HepG2 (cell line): ENCODE results near the gene CD81. TPM values are rescaled to one million over a fixed set of nuclear protein-coding genes. Genes with fewer than 3 reads are reported as not detected.

Source experiments
- ATAC-seq: fragments of 200-7000 bp; cut with Tn5 transposase; 3 replicates; pipeline ENCODE4 v1.9.1; 2020; ENCODE audit warnings: mild to moderate bottlenecking, moderate library complexity
- BruUV-seq: library from RNA; stranded (reverse); fragments of 400-500 nt; replicated peaks from 2 replicates; lab custom pipeline; 2021; lab: Mats Ljungman, UMichigan
- CTCF ChIA-PET: fragments of 300-600 bp; formaldehyde crosslinking; extraction: SDS; loops from one replicate; lab custom pipeline; 2021; ENCODE audit warnings: low total read pairs, inconsistent platforms, low intra/inter-chr PET ratio; lab: Yijun Ruan, JAX
- POLR2A ChIA-PET: fragments of 350-600 bp; sonication (Branson Sonifier 250); formaldehyde crosslinking; loops from one replicate; lab custom pipeline; 2020; ENCODE audit warnings: antibody characterized with exemption, inconsistent platforms; lab: Yijun Ruan, JAX
- DNase-seq: peaks from one replicate; pipeline ENCODE4 v3.0.0-alpha.2; 2015; ENCODE audit warnings: low spot score
- FAIRE-seq: peaks from 3 replicates; lab custom pipeline; 2011; peaks lifted over from hg19 to GRCh38; lab: Jason Lieb, UNC
- H2AFZ ChIP-seq: one replicate; pipeline ENCODE4 v1.6.1; 2011; ENCODE audit warnings: low read length, inconsistent platforms
- H3K27ac ChIP-seq: fragments of 300-600 bp; 3 replicates; pipeline ENCODE4 v1.8.0; 2011; ENCODE audit warnings: mixed run types, mild to moderate bottlenecking, mixed read lengths, low read length, inconsistent platforms; ENCODE audit not compliant: insufficient read depth; ENCODE audit errors: extremely low read length
- H3K27me3 ChIP-seq, 2 experiments: fragments of 200-600 bp in 1 of 2; 2 replicates in 1 of 2; 3 replicates in 1 of 2; pipeline versions ENCODE4 v1.6.0 to v1.8.0; 2011; ENCODE audit warnings: low read length in 2 of 2, mild to moderate bottlenecking in 2 of 2, moderate library complexity in 2 of 2, inconsistent platforms in 1 of 2; ENCODE audit not compliant: insufficient read depth in 2 of 2, control insufficient read depth in 1 of 2
- H3K36me3 ChIP-seq, 2 experiments: fragments of 200-600 bp in 1 of 2; replicated peaks in 1 of 2; 2 replicates in 1 of 2; 3 replicates in 1 of 2; pipeline versions ENCODE4 v1.5.1 to v1.8.0; 2011; ENCODE audit warnings: low read length in 2 of 2, inconsistent platforms in 1 of 2; ENCODE audit not compliant: insufficient read depth in 2 of 2, control insufficient read depth in 1 of 2
- H3K4me1 ChIP-seq: 2 replicates; pipeline ENCODE4 v1.5.1; 2012; ENCODE audit warnings: low read length, inconsistent platforms; ENCODE audit not compliant: insufficient read depth
- H3K4me2 ChIP-seq: 2 replicates; pipeline ENCODE4 v1.6.0; 2011; ENCODE audit warnings: low read depth, low read length, inconsistent platforms
- H3K4me3 ChIP-seq, 3 experiments: fragments of 200-600 bp in 1 of 3; sonication (generic), shearing (Covaris generic) in 1 of 3; replicated peaks in 1 of 3; 2 replicates each; pipeline ENCODE4 v1.5.1; 2011 to 2016; ENCODE audit warnings: low read length in 3 of 3, inconsistent platforms in 2 of 3, low read depth in 2 of 3, mild to moderate bottlenecking in 2 of 3, control low read depth in 1 of 3, mixed read lengths in 1 of 3; ENCODE audit not compliant: insufficient read depth in 1 of 3
- H3K79me2 ChIP-seq: one replicate; pipeline ENCODE4 v1.6.1; 2011; ENCODE audit warnings: low read length, inconsistent platforms; ENCODE audit not compliant: insufficient read depth
- H3K9ac ChIP-seq: 2 replicates; pipeline ENCODE4 v1.6.0; 2011; ENCODE audit warnings: mild to moderate bottlenecking, low read depth, low read length, inconsistent platforms; ENCODE audit not compliant: insufficient read depth
- H3K9me3 ChIP-seq: 2 replicates; pipeline ENCODE4 v1.5.1; 2012; ENCODE audit warnings: mild to moderate bottlenecking, low read length
- H4K20me1 ChIP-seq: 2 replicates; pipeline ENCODE4 v1.6.0; 2011; ENCODE audit warnings: inconsistent platforms, mild to moderate bottlenecking, low read length, moderate library complexity; ENCODE audit not compliant: insufficient read depth
- PATZ1 ChIP-seq: sonication (generic); formaldehyde crosslinking; IDR thresholded peaks from 2 replicates; pipeline ENCODE4 v1.4.0; 2020; ENCODE audit warnings: missing genetic modification reagents
- RAD21 ChIP-seq: fragments of 450-650 bp; formaldehyde crosslinking; IDR thresholded peaks from 2 replicates; pipeline ENCODE4 v1.5.0; 2020; ENCODE audit warnings: mild to moderate bottlenecking
- SRSF1 ChIP-seq: fragments of 200-400 bp; formaldehyde crosslinking; optimal IDR thresholded peaks from 2 replicates; pipeline ENCODE3; 2017; ENCODE audit warnings: mild to moderate bottlenecking, low read depth, low read length, moderate library complexity
- ZBTB21 ChIP-seq: sonication (generic); formaldehyde crosslinking; IDR thresholded peaks from 2 replicates; pipeline ENCODE4 v1.4.0; 2020; ENCODE audit warnings: missing genetic modification reagents
- ZNF460 ChIP-seq: sonication (generic); formaldehyde crosslinking; IDR thresholded peaks from 2 replicates; pipeline ENCODE4 v1.5.1; 2020; ENCODE audit warnings: missing genetic modification reagents, mild to moderate bottlenecking, borderline replicate concordance
- ZNF660 ChIP-seq: sonication (generic); formaldehyde crosslinking; IDR thresholded peaks from 2 replicates; pipeline ENCODE4 v1.5.1; 2020; ENCODE audit warnings: mild to moderate bottlenecking, low read depth, missing genetic modification reagents, borderline replicate concordance
- WGBS: methylation state at CpG from one replicate; pipeline ENCODE4 v1.1.6; 2017; ENCODE audit warnings: low lambda C conversion rate; 5-methylcytosine and 5-hydroxymethylcytosine counted together
- in situ Hi-C: cut with HindIII; loops from 2 replicates; pipeline ENCODE4 v1.10.0; 2017; ENCODE audit warnings: low pct_unique_long_range_greater_than_20kb; ENCODE audit not compliant: extremely low pct_ligation_motif_present
- intact Hi-C: fragments of 100-400 bp; cut with micrococcal nuclease; formaldehyde crosslinking; loops from one replicate; pipeline ENCODE4 v1.10.0; 2022; ENCODE audit not compliant: unreplicated experiment
- polyA plus RNA-seq, 8 experiments: library from polyadenylated mRNA; depleted of rRNA in 3 of 8; stranded (reverse) in 7 of 8; unstranded in 1 of 8; fragments of >200 nt; fragmentation: Illumina TruSeq in 4 of 8; extraction: Trizol in 4 of 8; gene quantifications; 2 replicates each; pipeline versions ENCODE4 v1.2.1 to v1.2.3, GENCODE V29; 2011 to 2016; ENCODE audit warnings: low read depth in 4 of 8, missing spikeins in 1 of 8, mixed read lengths in 1 of 8; ENCODE audit not compliant: insufficient read depth in 1 of 8
- total RNA-seq, 5 experiments: library from RNA; depleted of rRNA; stranded (reverse); fragments of >200 nt; fragmentation: Illumina TruSeq; extraction: Trizol; gene quantifications; 2 replicates each; pipeline ENCODE4 v1.2.3, GENCODE V29; 2016; ENCODE audit warnings: low read depth in 1 of 5
- TF ChIP-seq, protein P1 (sequence below): sonication (generic); formaldehyde crosslinking; IDR thresholded peaks from 2 replicates; pipeline ENCODE4 v1.5.0; 2020; ENCODE audit warnings: missing genetic modification reagents
- TF ChIP-seq, protein P2 (sequence below): sonication (generic); formaldehyde crosslinking; IDR thresholded peaks from 2 replicates; pipeline ENCODE4 v1.5.0; 2020; ENCODE audit warnings: missing genetic modification reagents

CD81 gene
- total and polyA plus RNA-seq, 2 of the 13 experiments (the other 11 are each of a cell fraction or from before 2014, with no cell fraction given), result not detected

GRCh38 chr11:2401436-2401984, 24.4 kb downstream of the CD81 start (continued):
- TF ChIP-seq PATZ1 (CRISPR knock-in tag) (0 out of 2 replicates have a peak, but pooled peaks have one; percentile 10), ZBTB21 (CRISPR knock-in tag) (no peak), RAD21 (CRISPR knock-in tag) (0 out of 2 replicates have a peak, but pooled peaks have one; percentile 20)
- TF ChIP-seq, protein P1, sequence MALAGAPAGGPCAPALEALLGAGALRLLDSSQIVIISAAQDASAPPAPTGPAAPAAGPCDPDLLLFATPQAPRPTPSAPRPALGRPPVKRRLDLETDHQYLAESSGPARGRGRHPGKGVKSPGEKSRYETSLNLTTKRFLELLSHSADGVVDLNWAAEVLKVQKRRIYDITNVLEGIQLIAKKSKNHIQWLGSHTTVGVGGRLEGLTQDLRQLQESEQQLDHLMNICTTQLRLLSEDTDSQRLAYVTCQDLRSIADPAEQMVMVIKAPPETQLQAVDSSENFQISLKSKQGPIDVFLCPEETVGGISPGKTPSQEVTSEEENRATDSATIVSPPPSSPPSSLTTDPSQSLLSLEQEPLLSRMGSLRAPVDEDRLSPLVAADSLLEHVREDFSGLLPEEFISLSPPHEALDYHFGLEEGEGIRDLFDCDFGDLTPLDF (CRISPR knock-in tag), result 0 out of 2 replicates have a peak, but pooled peaks have one; percentile 10

DNA sequence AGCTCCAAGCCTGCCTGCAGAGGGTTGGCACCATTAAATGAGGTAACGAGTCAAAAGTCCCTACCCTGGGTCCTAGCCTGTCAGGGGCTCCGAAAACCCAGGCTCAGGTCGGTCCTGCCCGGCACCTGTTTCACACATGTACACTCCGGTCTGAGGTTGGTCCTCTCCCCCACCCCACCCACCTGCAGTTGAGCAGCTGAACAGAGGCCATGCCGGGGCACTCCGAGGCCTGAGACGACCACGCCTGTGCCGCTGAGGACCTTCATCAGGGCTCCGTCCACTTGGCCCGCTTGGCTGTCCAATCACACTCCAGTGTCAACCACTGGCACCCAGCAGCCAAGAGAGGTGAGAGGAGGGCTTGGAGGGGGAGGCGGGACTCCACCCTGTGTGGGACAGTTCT, 25.0 kb downstream of the CD81 start:
- Histone ChIP-seq H3K4me3 (peak overlapping the region; percentile 80 to 99 (median 96); a peak in 5 of 6 replicates), H3K9me3 (no peaks in the 10 kb centered on the region), H3K9ac (peak overlapping the region; percentile 99; the same call in 1 of the 2 replicates), H3K27ac (no peak overlapping the region), H2AFZ (no peak overlapping the region), H3K36me3 (peaks cover 6 to 7% of the 10 kb centered on the region in 2 experiments; a peak in 2 of 5 replicates), H3K4me1 (peaks cover 24% of the 10 kb centered on the region), H4K20me1 (no peaks in the 10 kb centered on the region), H3K27me3 (no peaks in the 10 kb centered on the region; a peak in 1 of 5 replicates), H3K79me2 (peaks cover 14% of the 10 kb centered on the region), H3K4me2 (peak overlapping the region; percentile 88)
- TF ChIP-seq ZNF660 (no peak), SRSF1 (no peak), ZNF460 (CRISPR knock-in tag) (no peak)
- TF ChIP-seq, protein P2, sequence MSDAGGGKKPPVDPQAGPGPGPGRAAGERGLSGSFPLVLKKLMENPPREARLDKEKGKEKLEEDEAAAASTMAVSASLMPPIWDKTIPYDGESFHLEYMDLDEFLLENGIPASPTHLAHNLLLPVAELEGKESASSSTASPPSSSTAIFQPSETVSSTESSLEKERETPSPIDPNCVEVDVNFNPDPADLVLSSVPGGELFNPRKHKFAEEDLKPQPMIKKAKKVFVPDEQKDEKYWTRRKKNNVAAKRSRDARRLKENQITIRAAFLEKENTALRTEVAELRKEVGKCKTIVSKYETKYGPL (CRISPR knock-in tag), result no peak
- DNase-seq (no peak), FAIRE-seq (no peak), ATAC-seq (no peak)
- BruUV-seq, result no TSS peak
- in situ Hi-C loops (no loop called here), intact Hi-C loops (loop anchor here (5.0 kb wide), 1 partner anchor 190 kb away; no protein-coding TSS in a partner anchor)
- POLR2A ChIA-PET, result interaction anchor here (2.0 to 3.4 kb wide), 2 partner anchors 9 to 501 kb away, joined by 9 to 49 read pairs; no protein-coding TSS in a partner anchor
- WGBS, result 100% methylated on average over 13 of the region's 13 CpGs
- CTCF ChIA-PET, result interaction anchor here (3.9 kb wide), 1 partner anchor 18 kb away, joined by 55 read pairs; no protein-coding TSS in a partner anchor
